ENCODE results near the gene FBXL19. TPM values are rescaled to one million over a fixed set of nuclear protein-coding genes. Genes with fewer than 3 reads are reported as not detected.
A peak's percentile ranks its signal among the peaks of the same experiment; 100 is the strongest.

Gene FBXL19
- total RNA-seq, 1 donor from 2014 or later: 56.4 TPM

DNA sequence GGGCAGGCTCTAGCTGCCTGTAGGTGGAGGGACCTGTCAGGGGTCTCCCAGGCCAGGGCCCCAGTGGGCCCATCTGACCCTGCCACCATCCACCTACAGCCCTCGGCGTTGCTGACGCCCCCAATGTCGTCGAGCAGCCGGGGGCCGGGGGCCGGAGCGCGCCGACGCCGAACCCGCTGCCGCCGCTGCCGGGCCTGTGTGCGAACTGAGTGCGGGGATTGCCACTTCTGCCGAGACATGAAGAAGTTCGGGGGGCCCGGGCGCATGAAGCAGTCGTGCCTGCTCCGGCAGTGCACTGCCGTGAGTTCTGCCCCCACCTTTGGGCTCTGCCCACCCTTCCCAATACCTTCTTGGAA lies 2.2 kb downstream of the FBXL19 start:
- peaks cover 14% of the 10 kb centered on the region for H3K4me1 Mint-ChIP-seq
- H3K27ac Mint-ChIP-seq: no peak overlapping the region
- peaks cover 2% of the 10 kb centered on the region for H3K36me3 Mint-ChIP-seq
- TF ChIP-seq, protein P1, sequence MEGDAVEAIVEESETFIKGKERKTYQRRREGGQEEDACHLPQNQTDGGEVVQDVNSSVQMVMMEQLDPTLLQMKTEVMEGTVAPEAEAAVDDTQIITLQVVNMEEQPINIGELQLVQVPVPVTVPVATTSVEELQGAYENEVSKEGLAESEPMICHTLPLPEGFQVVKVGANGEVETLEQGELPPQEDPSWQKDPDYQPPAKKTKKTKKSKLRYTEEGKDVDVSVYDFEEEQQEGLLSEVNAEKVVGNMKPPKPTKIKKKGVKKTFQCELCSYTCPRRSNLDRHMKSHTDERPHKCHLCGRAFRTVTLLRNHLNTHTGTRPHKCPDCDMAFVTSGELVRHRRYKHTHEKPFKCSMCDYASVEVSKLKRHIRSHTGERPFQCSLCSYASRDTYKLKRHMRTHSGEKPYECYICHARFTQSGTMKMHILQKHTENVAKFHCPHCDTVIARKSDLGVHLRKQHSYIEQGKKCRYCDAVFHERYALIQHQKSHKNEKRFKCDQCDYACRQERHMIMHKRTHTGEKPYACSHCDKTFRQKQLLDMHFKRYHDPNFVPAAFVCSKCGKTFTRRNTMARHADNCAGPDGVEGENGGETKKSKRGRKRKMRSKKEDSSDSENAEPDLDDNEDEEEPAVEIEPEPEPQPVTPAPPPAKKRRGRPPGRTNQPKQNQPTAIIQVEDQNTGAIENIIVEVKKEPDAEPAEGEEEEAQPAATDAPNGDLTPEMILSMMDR (IDR thresholded peaks at IDR 0.05; ENCODE audit: unreplicated experiment): no peak
- H3K27me3 Mint-ChIP-seq (ENCODE audit: low read depth): no peaks in the 10 kb centered on the region
- no peaks in the 10 kb centered on the region for H3K9me3 Mint-ChIP-seq
- peak overlapping the region; percentile 54 for H3K4me3 Mint-ChIP-seq
- no peak for DNase-seq (ENCODE audit: low spot score in 2 of 2, unreplicated experiment in 2 of 2)

DNA sequence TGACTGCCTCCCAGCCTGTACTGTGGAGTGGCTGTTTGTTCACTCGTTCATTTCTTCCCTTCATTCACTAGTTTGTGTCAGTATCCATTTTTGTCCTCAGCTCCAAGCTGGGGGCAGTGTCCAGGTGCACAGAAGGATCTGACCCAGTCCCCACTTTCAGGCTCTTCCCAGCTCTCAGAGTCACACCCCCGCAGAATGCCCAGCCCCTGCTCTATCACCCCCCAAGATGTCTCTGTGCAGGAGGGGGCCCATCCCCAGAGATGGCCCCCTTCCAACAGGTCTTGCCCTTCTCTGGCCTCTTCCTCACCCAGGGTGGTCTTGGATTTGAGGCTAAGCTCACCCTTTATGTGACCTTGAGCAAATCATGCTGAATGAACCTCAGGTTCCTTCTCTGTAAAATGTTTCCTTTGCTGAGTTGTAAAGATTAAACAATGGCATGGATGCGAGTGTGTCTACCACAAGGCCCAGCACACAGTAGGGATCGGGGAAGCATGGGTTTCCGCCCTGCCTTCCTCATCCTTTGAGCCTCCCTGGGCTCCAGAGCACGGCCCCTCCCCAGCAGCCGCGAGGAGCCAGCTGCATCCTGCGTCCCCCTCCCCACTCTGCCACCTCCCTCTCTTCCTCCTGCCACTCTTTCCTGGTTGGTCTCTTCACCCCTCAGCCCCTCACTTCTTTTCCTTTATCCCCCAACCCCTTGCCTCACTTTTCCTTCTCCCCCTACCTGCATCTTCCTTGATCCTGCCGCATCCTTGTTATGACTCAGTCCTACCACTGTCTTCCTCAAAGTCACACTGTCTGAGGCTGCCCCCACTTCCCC lies 2.8 kb downstream of the FBXL19 start:
- peak overlapping the region; percentile 54 for H3K4me3 Mint-ChIP-seq
- no peaks in the 10 kb centered on the region for H3K9me3 Mint-ChIP-seq
- peaks cover 4% of the 10 kb centered on the region for H3K36me3 Mint-ChIP-seq
- H3K27ac Mint-ChIP-seq: peak overlapping the region; percentile 34
- H3K27me3 Mint-ChIP-seq (ENCODE audit: low read depth): no peaks in the 10 kb centered on the region
- TF ChIP-seq, protein P1 (IDR thresholded peaks at IDR 0.05; ENCODE audit: unreplicated experiment): no peak
- H3K4me1 Mint-ChIP-seq: peaks cover 14% of the 10 kb centered on the region
- DNase-seq (ENCODE audit: low spot score in 2 of 2, unreplicated experiment in 2 of 2): no peak

DNA sequence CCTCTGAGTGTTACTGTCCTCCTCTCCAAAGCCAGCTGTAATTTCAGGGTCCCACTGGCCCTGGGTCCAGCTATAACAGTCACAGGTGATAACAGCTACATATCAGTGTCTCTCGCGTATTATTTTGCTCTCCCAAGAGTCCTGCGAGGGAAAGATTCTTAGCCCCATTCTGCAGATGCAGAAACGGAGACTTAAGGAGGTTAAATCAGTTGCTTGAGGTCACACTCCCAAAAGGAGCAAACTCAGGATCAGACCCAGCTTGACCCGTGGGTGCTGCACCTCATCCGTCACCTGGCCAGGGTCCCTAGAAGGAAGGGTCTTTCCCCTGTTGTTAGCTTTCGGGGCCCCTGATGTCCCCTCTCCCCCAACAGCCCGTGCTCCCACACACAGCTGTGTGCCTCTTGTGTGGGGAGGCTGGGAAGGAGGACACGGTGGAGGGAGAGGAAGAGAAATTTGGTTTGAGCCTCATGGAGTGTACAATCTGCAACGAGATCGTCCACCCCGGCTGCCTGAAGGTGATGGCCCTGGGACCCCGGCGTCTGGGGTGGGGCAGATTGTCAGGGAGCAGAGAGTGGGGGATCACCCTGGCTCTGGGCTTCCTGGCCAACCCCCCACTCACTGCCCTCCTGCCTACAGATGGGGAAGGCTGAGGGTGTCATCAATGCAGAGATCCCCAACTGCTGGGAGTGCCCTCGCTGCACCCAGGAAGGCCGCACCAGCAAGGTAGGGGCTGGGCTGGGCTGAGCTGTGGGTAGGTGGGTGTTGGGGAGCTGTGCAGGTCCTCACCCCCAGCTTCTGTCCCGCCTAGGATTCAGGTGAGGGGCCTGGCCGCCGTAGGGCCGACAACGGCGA lies 3.8 kb downstream of the FBXL19 start:
- Mint-ChIP-seq H3K27ac (peak overlapping the region; percentile 30), H3K36me3 (peaks cover 7% of the 10 kb centered on the region), H3K27me3 (ENCODE audit: low read depth) (no peaks in the 10 kb centered on the region), H3K4me3 (no peak overlapping the region), H3K9me3 (no peaks in the 10 kb centered on the region), H3K4me1 (peaks cover 14% of the 10 kb centered on the region)
- TF ChIP-seq, protein P1 (IDR thresholded peaks at IDR 0.05; ENCODE audit: unreplicated experiment): no peak
- DNase-seq (ENCODE audit: low spot score in 2 of 2, unreplicated experiment in 2 of 2): no peak

DNA sequence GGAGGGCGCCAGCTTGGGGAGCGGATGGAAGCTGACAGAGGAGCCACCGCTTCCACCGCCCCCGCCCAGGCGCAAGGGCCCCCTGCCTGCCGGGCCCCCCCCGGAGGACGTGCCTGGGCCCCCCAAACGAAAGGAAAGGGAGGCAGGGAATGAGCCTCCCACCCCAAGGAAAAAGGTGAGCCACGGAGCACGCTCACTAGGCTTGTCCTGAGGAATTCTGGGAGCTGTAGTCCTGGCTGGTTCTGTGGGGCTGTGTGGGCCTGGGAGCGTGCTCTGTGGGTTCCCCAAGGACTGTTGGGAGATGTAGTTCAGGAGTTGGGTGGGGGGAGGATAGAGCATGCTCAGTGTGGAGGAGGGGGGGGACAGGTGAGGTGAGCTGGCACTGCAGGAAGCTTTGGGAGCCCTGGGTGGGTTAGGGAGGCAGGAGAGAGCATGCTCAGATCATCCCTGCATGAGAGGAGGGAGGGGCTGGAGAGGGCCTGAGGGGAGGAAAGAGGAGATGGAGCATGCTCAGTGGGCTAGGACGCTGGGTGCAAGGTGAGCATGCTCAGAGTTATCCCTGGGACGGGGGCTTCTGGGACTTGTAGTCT lies 4.5 kb downstream of the FBXL19 start:
- Mint-ChIP-seq H3K36me3 (peaks cover 12% of the 10 kb centered on the region), H3K4me3 (no peak overlapping the region)

DNA sequence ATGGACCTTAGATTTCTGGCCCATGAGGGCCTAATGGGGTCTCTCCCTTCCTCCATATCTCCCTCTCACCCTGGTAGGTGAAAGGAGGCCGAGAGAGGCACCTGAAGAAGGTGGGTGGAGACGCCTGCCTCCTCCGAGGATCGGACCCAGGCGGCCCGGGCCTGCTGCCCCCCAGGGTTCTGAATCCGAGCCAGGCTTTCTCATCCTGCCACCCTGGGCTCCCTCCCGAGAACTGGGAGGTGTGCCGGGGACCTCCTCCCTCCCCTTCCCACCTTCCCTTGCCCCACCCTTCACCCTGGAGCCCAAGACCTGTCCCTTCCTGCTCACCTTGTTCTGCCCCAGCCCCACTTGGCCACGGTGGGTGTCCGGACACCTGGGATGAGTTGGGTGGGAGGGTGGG lies 5.0 kb downstream of the FBXL19 start:
- no peaks in the 10 kb centered on the region for H3K9me3 Mint-ChIP-seq
- no peak for DNase-seq (ENCODE audit: low spot score in 2 of 2, unreplicated experiment in 2 of 2)
- peaks cover 14% of the 10 kb centered on the region for H3K4me1 Mint-ChIP-seq
- H3K36me3 Mint-ChIP-seq: peaks cover 12% of the 10 kb centered on the region
- H3K27me3 Mint-ChIP-seq (ENCODE audit: low read depth): no peaks in the 10 kb centered on the region
- no peak overlapping the region for H3K4me3 Mint-ChIP-seq
- TF ChIP-seq, protein P1 (IDR thresholded peaks at IDR 0.05; ENCODE audit: unreplicated experiment): no peak
- no peak overlapping the region for H3K27ac Mint-ChIP-seq

More for the DNA sequence above, 4.5 kb downstream of the FBXL19 start:
- TF ChIP-seq, protein P1 (IDR thresholded peaks at IDR 0.05; ENCODE audit: unreplicated experiment): no peak
- Mint-ChIP-seq H3K27ac (peak overlapping the region; percentile 21), H3K9me3 (no peaks in the 10 kb centered on the region), H3K4me1 (peaks cover 14% of the 10 kb centered on the region), H3K27me3 (ENCODE audit: low read depth) (no peaks in the 10 kb centered on the region)
- DNase-seq (ENCODE audit: low spot score in 2 of 2, unreplicated experiment in 2 of 2): peak; percentile 44 to 67
